HEK293 (cell line): ENCODE results near the gene TBX5.

Experiments
- GLI2 ChIP-seq: fragments of 450-650 bp; formaldehyde crosslinking; IDR thresholded peaks from 2 replicates; pipeline ENCODE4; 2017; ENCODE audit warnings: missing biosample characterization, missing genetic modification characterization, low read depth, borderline replicate concordance
- TF ChIP-seq, protein P1 (sequence below): fragments of 450-650 bp; formaldehyde crosslinking; IDR thresholded peaks from 2 replicates; pipeline ENCODE4 v1.5.1; 2016; ENCODE audit warnings: missing biosample characterization, missing genetic modification characterization, low read depth
- TF ChIP-seq, protein P2 (sequence below): fragments of 450-650 bp; formaldehyde crosslinking; IDR thresholded peaks from 2 replicates; pipeline ENCODE4 v1.5.1; 2016; ENCODE audit warnings: missing biosample characterization, missing genetic modification characterization

DNA sequence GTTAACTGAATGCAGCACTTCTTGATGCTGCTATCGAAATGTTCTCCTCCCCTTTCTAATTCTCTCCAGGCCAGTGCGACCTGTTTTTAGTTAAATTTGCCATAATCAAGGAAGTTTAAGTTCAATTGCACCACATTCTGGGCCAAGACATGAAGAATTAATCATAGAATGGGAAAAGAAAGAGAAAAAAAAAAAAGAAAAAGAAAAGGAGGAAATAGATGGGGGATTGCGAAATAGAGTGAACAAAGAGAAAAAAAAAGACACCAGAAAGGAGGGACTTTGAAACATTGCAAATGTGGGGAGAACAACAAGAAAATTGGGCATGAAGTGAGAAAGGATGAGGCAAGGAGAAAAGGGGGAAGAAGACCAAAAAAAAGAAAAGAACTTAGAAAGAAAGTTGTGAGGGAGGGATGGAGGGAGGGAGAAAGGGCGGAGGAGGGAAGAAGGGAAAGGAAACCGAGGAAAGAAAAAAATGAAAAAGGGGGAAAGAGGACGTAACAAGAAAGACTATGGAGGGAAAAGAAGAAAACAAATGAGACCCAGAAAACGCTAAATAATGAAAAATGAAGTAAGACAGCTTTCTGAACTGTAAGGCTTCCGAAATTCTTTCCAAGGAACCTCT is 32.8 kb upstream of the TBX5 start:
- TF ChIP-seq, protein P1, sequence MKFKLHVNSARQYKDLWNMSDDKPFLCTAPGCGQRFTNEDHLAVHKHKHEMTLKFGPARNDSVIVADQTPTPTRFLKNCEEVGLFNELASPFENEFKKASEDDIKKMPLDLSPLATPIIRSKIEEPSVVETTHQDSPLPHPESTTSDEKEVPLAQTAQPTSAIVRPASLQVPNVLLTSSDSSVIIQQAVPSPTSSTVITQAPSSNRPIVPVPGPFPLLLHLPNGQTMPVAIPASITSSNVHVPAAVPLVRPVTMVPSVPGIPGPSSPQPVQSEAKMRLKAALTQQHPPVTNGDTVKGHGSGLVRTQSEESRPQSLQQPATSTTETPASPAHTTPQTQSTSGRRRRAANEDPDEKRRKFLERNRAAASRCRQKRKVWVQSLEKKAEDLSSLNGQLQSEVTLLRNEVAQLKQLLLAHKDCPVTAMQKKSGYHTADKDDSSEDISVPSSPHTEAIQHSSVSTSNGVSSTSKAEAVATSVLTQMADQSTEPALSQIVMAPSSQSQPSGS (tag by site-specific recombination) = no peak
- TF ChIP-seq GLI2 = no peak
- TF ChIP-seq, protein P2, sequence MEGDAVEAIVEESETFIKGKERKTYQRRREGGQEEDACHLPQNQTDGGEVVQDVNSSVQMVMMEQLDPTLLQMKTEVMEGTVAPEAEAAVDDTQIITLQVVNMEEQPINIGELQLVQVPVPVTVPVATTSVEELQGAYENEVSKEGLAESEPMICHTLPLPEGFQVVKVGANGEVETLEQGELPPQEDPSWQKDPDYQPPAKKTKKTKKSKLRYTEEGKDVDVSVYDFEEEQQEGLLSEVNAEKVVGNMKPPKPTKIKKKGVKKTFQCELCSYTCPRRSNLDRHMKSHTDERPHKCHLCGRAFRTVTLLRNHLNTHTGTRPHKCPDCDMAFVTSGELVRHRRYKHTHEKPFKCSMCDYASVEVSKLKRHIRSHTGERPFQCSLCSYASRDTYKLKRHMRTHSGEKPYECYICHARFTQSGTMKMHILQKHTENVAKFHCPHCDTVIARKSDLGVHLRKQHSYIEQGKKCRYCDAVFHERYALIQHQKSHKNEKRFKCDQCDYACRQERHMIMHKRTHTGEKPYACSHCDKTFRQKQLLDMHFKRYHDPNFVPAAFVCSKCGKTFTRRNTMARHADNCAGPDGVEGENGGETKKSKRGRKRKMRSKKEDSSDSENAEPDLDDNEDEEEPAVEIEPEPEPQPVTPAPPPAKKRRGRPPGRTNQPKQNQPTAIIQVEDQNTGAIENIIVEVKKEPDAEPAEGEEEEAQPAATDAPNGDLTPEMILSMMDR (tag by site-specific recombination) = no peak
